ENCODE results near the gene PAPOLG.

PAPOLG gene

GRCh38 chr2:60838481-60838880, 82.4 kb downstream of the PAPOLG start:
- Histone ChIP-seq H3K4me1 (ENCODE audit: control insufficient read depth, insufficient read depth, low read length, poor library complexity, severe bottlenecking) (no peaks in the 10 kb centered on the region), H3K4me3 (ENCODE audit: extremely low read depth, insufficient read depth, low read length, poor library complexity, severe bottlenecking) (no peak overlapping the region), H3K27ac (ENCODE audit: low read depth, low read length, severe bottlenecking) (no peak overlapping the region), H3K36me3 (ENCODE audit: control insufficient read depth, insufficient read depth, low read length) (no peaks in the 10 kb centered on the region), H3K9me3 (ENCODE audit: control insufficient read depth, low read length) (no peaks in the 10 kb centered on the region)
- WGBS, 2 experiments (ENCODE audit: insufficient coverage in 2 of 2): 64 to 82% methylated on average over 1 to 2 of the region's 3 CpGs

GRCh38 chr2:60839126-60839813, 83.2 kb downstream of the PAPOLG start:
- Histone ChIP-seq H3K36me3 (ENCODE audit: control insufficient read depth, insufficient read depth, low read length) (no peaks in the 10 kb centered on the region), H3K9me3 (ENCODE audit: control insufficient read depth, low read length) (no peaks in the 10 kb centered on the region), H3K4me1 (ENCODE audit: control insufficient read depth, insufficient read depth, low read length, poor library complexity, severe bottlenecking) (no peaks in the 10 kb centered on the region), H3K27ac (ENCODE audit: low read depth, low read length, severe bottlenecking) (no peak overlapping the region), H3K4me3 (ENCODE audit: extremely low read depth, insufficient read depth, low read length, poor library complexity, severe bottlenecking) (no peak overlapping the region)
- 53 to 55% methylated on average over 5 of the region's 9 CpGs for WGBS, 2 experiments (ENCODE audit: insufficient coverage in 2 of 2)

DNA sequence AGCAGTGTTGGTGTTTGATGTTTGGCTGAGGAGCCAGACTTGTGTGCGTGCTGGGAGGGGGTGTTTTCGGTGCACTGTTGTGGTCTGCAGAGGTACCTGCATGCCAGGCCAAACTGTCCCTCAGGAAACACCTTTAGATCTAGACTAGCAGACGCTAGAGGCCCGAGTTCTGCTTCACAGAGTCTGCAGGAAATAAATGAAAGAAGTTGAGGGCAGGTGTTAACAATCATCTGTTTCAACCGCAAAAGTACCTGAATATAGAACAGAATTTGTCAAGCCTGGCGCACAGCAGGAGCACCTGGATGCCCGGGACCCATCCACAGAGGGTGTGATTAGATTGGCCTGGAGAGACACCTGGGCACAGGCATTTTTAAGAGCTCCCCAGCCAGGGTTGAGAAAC, 84.8 kb downstream of the PAPOLG start:
- no peaks in the 10 kb centered on the region for H3K36me3 ChIP-seq (ENCODE audit: control insufficient read depth, insufficient read depth, low read length)
- no peak overlapping the region for H3K4me3 ChIP-seq (ENCODE audit: extremely low read depth, insufficient read depth, low read length, poor library complexity, severe bottlenecking)
- no peaks in the 10 kb centered on the region for H3K4me1 ChIP-seq (ENCODE audit: control insufficient read depth, insufficient read depth, low read length, poor library complexity, severe bottlenecking)
- no peak overlapping the region for H3K27ac ChIP-seq (ENCODE audit: low read depth, low read length, severe bottlenecking)
- H3K9me3 ChIP-seq (ENCODE audit: control insufficient read depth, low read length): no peaks in the 10 kb centered on the region
- WGBS, 2 experiments (ENCODE audit: insufficient coverage in 2 of 2): 92 to 93% methylated on average over 7 of the region's 7 CpGs

DNA sequence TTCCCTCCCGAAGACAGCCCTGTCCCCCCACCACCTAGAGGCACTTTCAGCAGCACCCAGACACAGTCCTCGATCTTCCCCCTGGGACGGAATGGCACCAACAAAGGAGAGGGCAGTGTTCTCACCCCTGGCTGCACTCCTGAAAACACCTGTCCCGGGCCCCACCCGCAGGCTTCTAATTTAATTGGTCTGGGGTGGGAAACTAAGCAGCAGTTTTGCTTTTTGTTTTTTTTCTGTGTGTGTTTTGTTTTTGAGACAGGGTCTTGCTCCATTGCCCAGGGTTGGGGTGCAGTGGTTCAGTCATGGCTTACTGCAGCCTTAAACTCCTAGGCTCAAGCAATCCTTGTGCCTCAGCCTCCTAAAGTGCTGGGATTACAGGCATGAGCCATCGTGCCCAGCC, 86.9 kb downstream of the PAPOLG start:
- no peaks in the 10 kb centered on the region for H3K4me1 ChIP-seq (ENCODE audit: control insufficient read depth, insufficient read depth, low read length, poor library complexity, severe bottlenecking)
- no peaks in the 10 kb centered on the region for H3K9me3 ChIP-seq (ENCODE audit: control insufficient read depth, low read length)
- H3K36me3 ChIP-seq (ENCODE audit: control insufficient read depth, insufficient read depth, low read length): no peaks in the 10 kb centered on the region
- WGBS, 2 experiments (ENCODE audit: insufficient coverage in 2 of 2): 84 to 92% methylated on average over 3 to 5 of the region's 6 CpGs
- no peak overlapping the region for H3K27ac ChIP-seq (ENCODE audit: low read depth, low read length, severe bottlenecking)
- H3K4me3 ChIP-seq (ENCODE audit: extremely low read depth, insufficient read depth, low read length, poor library complexity, severe bottlenecking): no peak overlapping the region

DNA sequence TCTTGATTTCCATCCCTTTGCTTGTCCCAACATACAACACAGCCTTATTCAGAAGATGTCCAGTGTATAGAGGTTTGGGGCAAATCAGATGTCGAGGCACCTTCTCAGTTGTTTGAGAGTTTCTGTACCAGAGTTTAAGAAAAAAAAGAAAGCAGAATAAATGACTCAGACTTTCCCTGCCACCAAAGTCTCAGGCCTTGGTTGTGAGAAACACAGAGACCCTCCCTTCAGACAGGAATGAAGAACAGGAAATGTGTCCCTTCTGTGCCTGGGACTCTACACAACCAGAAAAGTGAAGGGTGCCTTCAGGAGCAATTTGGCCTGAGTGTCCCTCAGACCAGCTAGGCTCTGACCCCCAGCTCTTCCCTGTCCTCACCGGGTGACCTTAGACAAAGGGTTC, 88.0 kb downstream of the PAPOLG start:
- no CpG with 5 or more reads among the region's 2 CpGs for WGBS, 2 experiments (ENCODE audit: insufficient coverage in 2 of 2)
- no peaks in the 10 kb centered on the region for H3K9me3 ChIP-seq (ENCODE audit: control insufficient read depth, low read length)
- H3K4me3 ChIP-seq (ENCODE audit: extremely low read depth, insufficient read depth, low read length, poor library complexity, severe bottlenecking): no peak overlapping the region
- no peaks in the 10 kb centered on the region for H3K36me3 ChIP-seq (ENCODE audit: control insufficient read depth, insufficient read depth, low read length)
- no peaks in the 10 kb centered on the region for H3K4me1 ChIP-seq (ENCODE audit: control insufficient read depth, insufficient read depth, low read length, poor library complexity, severe bottlenecking)
- H3K27ac ChIP-seq (ENCODE audit: low read depth, low read length, severe bottlenecking): no peak overlapping the region

- Histone ChIP-seq H3K4me1 (ENCODE audit: control insufficient read depth, insufficient read depth, low read length, poor library complexity, severe bottlenecking) (no peaks in the 10 kb centered on the region), H3K9me3 (ENCODE audit: control insufficient read depth, low read length) (no peaks in the 10 kb centered on the region), H3K27ac (ENCODE audit: low read depth, low read length, severe bottlenecking) (no peak overlapping the region), H3K36me3 (ENCODE audit: control insufficient read depth, insufficient read depth, low read length) (no peaks in the 10 kb centered on the region), H3K4me3 (ENCODE audit: extremely low read depth, insufficient read depth, low read length, poor library complexity, severe bottlenecking) (no peak overlapping the region)
- 88 to 95% methylated on average over 5 of the region's 6 CpGs for WGBS, 2 experiments (ENCODE audit: insufficient coverage in 2 of 2)
These were observed 91.8 kb downstream of the PAPOLG start for GRCh38 chr2:60847854-60848253.

Data from mesodermal cell (in vitro differentiated cells).